Thoracic aorta (tissue), 2 donors: ENCODE measurements around the gene ADAM22. TPM values are rescaled to one million over a fixed set of nuclear protein-coding genes. Genes with fewer than 3 reads are reported as not detected.

Experiments
- ATAC-seq: fragments of 150-250 bp; one replicate; pipeline ENCODE4 v1.8.0; 2017; ENCODE audit warnings: low read depth; ENCODE audit not compliant: insufficient number of reproducible peaks, low FRiP score
- DNase-seq: peaks from one replicate; pipeline ENCODE4 v3.0.0-alpha.2; 2020; ENCODE audit warnings: low spot score
- H3K27ac ChIP-seq, 2 donors: fragments of 200-600 bp; sonication (generic); 1 replicate in 1 of 2; 2 replicates in 1 of 2; pipeline ENCODE4 v1.5.1; 2016; ENCODE audit warnings: mild to moderate bottlenecking in 2 of 2, moderate library complexity in 2 of 2
- H3K27me3 ChIP-seq: fragments of 200-600 bp; sonication (generic); replicated peaks from 2 replicates; pipeline ENCODE4 v1.6.0; 2016; ENCODE audit warnings: mild to moderate bottlenecking; ENCODE audit not compliant: insufficient read depth
- H3K36me3 ChIP-seq: fragments of 200-600 bp; sonication (generic); one replicate; pipeline ENCODE4 v1.5.1; 2016
- H3K4me1 ChIP-seq, 2 donors: fragments of 200-600 bp; sonication (generic); 1 replicate in 1 of 2; 2 replicates in 1 of 2; pipeline versions ENCODE4 v1.5.1 to v1.6.0; 2016; ENCODE audit warnings: low read depth in 2 of 2, mild to moderate bottlenecking in 1 of 2; ENCODE audit not compliant: control insufficient read depth in 1 of 2
- H3K4me3 ChIP-seq: fragments of 200-600 bp; sonication (generic); 2 replicates; pipeline ENCODE4 v1.5.1; 2016; ENCODE audit warnings: mild to moderate bottlenecking
- H3K9me3 ChIP-seq: fragments of 200-600 bp; sonication (generic); 2 replicates; pipeline ENCODE4 v1.5.1; 2016
- total RNA-seq, 2 donors: library from RNA; depleted of rRNA; stranded (reverse); fragments of >200 nt; gene quantifications; one replicate each; pipeline versions ENCODE4 v1.1.0 to v1.2.3, GENCODE V29; 2016
- TF ChIP-seq, protein P1 (sequence below): fragments of 200-600 bp; sonication (generic); IDR thresholded peaks from one replicate; pipeline ENCODE4 v1.5.1; 2019; ENCODE audit warnings: antibody characterized with exemption

ADAM22 gene, protein sequence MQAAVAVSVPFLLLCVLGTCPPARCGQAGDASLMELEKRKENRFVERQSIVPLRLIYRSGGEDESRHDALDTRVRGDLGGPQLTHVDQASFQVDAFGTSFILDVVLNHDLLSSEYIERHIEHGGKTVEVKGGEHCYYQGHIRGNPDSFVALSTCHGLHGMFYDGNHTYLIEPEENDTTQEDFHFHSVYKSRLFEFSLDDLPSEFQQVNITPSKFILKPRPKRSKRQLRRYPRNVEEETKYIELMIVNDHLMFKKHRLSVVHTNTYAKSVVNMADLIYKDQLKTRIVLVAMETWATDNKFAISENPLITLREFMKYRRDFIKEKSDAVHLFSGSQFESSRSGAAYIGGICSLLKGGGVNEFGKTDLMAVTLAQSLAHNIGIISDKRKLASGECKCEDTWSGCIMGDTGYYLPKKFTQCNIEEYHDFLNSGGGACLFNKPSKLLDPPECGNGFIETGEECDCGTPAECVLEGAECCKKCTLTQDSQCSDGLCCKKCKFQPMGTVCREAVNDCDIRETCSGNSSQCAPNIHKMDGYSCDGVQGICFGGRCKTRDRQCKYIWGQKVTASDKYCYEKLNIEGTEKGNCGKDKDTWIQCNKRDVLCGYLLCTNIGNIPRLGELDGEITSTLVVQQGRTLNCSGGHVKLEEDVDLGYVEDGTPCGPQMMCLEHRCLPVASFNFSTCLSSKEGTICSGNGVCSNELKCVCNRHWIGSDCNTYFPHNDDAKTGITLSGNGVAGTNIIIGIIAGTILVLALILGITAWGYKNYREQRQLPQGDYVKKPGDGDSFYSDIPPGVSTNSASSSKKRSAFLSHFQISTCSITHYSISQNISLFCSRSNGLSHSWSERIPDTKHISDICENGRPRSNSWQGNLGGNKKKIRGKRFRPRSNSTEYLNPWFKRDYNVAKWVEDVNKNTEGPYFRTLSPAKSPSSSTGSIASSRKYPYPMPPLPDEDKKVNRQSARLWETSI
- total RNA-seq = 1 to 10 TPM; 5.0 to 5.4 TPM

DNA sequence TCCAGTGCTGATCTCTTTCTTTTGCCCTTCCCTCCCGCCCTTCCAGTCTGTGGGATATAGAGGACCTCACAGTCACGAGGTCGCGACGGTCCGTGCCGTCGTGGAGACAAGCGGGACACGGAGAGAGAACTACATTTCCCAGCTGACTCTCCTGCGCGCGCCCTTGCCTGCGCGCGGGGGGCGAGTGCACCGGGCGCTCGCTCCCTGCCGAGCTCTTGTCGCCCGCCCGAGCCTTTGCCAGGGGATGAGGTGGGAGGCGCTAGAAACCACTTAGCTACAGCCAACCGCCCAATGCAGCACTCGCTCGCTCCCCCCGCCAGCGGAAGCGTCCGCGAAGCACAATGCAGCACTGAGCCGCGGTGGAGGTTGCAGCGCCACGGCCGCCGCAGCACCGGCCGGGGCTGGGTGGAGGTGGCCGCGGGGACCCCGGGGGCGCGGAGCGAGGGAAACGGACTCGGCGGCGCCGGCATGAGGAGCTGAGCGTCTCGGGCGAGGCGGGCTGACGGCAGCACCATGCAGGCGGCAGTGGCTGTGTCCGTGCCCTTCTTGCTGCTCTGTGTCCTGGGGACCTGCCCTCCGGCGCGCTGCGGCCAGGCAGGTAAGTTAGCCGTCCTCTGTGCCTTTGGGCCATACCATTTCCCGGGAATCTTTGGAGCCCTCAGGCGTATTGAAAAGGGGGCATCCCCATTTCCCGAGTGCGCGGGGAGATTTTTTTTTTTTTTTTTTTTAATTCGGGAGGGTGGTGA, at the start of gene ADAM22:
Gene ADAM22, plus strand, starts transcription at position 299 of the 746 bp plus-strand sequence. Its CDS starts 215 bp downstream, at position 514.
- DNase-seq = peak; percentile 56
- Histone ChIP-seq H3K4me1 (peaks cover 0 to 7% of the 10 kb centered on the region in 2 donors), H3K36me3 (no peaks in the 10 kb centered on the region), H3K27ac (peak within 1 kb of the TSS; percentile 2 to 21), H3K4me3 (peak within 1 kb of the TSS; percentile 87), H3K27me3 (no peaks in the 10 kb centered on the region), H3K9me3 (no peaks in the 10 kb centered on the region)
- TF ChIP-seq, protein P1, sequence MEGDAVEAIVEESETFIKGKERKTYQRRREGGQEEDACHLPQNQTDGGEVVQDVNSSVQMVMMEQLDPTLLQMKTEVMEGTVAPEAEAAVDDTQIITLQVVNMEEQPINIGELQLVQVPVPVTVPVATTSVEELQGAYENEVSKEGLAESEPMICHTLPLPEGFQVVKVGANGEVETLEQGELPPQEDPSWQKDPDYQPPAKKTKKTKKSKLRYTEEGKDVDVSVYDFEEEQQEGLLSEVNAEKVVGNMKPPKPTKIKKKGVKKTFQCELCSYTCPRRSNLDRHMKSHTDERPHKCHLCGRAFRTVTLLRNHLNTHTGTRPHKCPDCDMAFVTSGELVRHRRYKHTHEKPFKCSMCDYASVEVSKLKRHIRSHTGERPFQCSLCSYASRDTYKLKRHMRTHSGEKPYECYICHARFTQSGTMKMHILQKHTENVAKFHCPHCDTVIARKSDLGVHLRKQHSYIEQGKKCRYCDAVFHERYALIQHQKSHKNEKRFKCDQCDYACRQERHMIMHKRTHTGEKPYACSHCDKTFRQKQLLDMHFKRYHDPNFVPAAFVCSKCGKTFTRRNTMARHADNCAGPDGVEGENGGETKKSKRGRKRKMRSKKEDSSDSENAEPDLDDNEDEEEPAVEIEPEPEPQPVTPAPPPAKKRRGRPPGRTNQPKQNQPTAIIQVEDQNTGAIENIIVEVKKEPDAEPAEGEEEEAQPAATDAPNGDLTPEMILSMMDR = no peak
- peak; percentile 58 for ATAC-seq

DNA sequence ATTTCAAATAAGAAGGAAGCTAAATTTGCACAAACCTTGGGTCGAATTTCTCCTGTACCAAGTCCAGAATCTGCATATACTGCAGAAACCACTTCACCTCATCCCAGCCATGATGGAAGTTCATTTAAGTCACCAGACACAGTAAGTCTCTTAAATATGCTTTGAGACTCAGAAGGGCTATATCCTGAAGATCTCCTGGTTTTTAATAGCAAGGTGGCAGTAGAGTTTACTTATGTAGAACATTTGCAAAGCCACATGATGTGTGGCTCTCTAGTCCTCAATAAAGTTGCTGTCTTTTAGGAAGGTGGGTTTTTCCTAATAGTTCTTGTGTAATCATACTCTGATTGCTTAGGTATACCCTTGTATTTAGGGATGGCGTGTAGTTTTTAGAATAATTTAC, 49.0 kb upstream of the ADAM22 start:
- ATAC-seq (no peak), DNase-seq (no peak)
- Histone ChIP-seq H3K27me3 (no peaks in the 10 kb centered on the region), H3K36me3 (no peaks in the 10 kb centered on the region), H3K9me3 (no peaks in the 10 kb centered on the region), H3K4me3 (no peak overlapping the region), H3K27ac (no peak overlapping the region), H3K4me1 (no peaks in the 10 kb centered on the region)
- TF ChIP-seq, protein P1 = no peak

DNA sequence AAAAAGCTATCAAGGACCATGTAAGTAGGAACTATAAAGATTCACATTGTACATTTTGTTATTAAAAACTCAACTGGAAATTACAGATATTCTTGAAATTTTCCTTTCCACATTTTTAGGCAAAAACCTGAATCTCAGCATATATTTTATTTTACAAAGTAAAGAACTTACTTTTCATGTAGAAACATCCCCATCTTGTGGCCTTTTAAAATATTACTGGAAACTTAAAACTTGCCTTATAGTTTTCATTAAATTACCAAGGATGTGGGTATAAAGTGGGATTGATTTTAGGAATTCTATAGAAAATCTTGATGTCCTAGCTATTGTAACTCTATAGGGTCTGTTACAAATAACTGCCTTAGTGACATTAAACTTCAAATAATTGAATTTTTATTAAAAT, 47.2 kb upstream of the ADAM22 start:
- no peak for ATAC-seq
- no peak overlapping the region for H3K27ac ChIP-seq
- DNase-seq = no peak
- TF ChIP-seq, protein P1 = peak; percentile 47
- H3K4me3 ChIP-seq = no peak overlapping the region
- H3K9me3 ChIP-seq = no peaks in the 10 kb centered on the region
- no peaks in the 10 kb centered on the region for H3K36me3 ChIP-seq
- H3K4me1 ChIP-seq = no peaks in the 10 kb centered on the region
- no peaks in the 10 kb centered on the region for H3K27me3 ChIP-seq

DNA sequence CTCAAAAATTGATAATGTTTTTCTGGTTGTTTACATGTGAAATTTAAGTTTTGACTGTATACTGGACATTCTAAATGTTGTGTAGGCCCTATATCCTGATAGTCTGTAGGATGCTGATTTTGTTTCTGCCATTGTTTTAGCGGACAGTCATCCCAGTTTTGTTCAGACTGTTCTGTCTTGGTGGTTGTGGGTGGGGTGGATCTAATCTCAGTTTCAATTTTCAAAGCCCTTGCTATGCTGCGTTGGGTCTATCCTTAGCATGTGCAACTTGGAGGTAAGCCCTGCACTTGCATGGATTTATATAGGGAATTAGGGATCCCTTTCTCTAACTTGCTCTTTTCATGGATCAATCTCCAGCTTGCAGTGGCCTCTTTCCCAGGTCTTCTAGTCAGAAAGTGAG, 38.7 kb upstream of the ADAM22 start:
- DNase-seq = no peak
- no peak for ATAC-seq
- H3K9me3 ChIP-seq = no peaks in the 10 kb centered on the region
- no peak overlapping the region for H3K4me3 ChIP-seq
- H3K4me1 ChIP-seq = no peaks in the 10 kb centered on the region
- H3K27me3 ChIP-seq = no peaks in the 10 kb centered on the region
- TF ChIP-seq, protein P1 = no peak
- H3K36me3 ChIP-seq = peaks cover 5% of the 10 kb centered on the region
- no peak overlapping the region for H3K27ac ChIP-seq
